HepG2 (cell line): ENCODE data around the gene OBSL1. TPM values are rescaled to one million over a fixed set of nuclear protein-coding genes. Genes with fewer than 3 reads are reported as not detected.

Experiments
- ATF3 ChIP-seq: sonication (generic); formaldehyde crosslinking; IDR thresholded peaks from 2 replicates; pipeline ENCODE4 v1.4.0; 2020; ENCODE audit warnings: missing genetic modification reagents
- FOXA3 ChIP-seq: IDR thresholded peaks from 2 replicates; pipeline ENCODE4 v1.6.1; 2016; ENCODE audit warnings: missing genetic modification reagents, missing compliant biosample characterization
- FOXO1 ChIP-seq: sonication (generic); formaldehyde crosslinking; IDR thresholded peaks from 2 replicates; pipeline ENCODE4 v1.4.0; 2020; ENCODE audit warnings: missing genetic modification reagents
- GABPA ChIP-seq, 2 experiments: IDR thresholded peaks; 2 replicates each; pipeline ENCODE4 v1.6.1; 2011 to 2016; ENCODE audit warnings: low read depth in 2 of 2, low read length in 1 of 2, missing biosample characterization in 1 of 2, missing genetic modification characterization in 1 of 2
- GZF1 ChIP-seq: sonication (generic); formaldehyde crosslinking; IDR thresholded peaks from 2 replicates; pipeline ENCODE4 v1.5.1; 2020; ENCODE audit warnings: mild to moderate bottlenecking, missing genetic modification reagents
- NR2C2 ChIP-seq: sonication (generic); formaldehyde crosslinking; IDR thresholded peaks from 2 replicates; pipeline ENCODE4 v1.4.0; 2020; ENCODE audit warnings: missing genetic modification reagents, mild to moderate bottlenecking, moderate library complexity, borderline replicate concordance
- PHB2 ChIP-seq: fragments of 450-650 bp; IDR thresholded peaks from 2 replicates; pipeline ENCODE4 v1.6.1; 2018; ENCODE audit not compliant: partially characterized antibody
- RBM22 ChIP-seq: fragments of 200-400 bp; formaldehyde crosslinking; optimal IDR thresholded peaks from 2 replicates; pipeline ENCODE3; 2017; ENCODE audit warnings: mild to moderate bottlenecking, low read length, moderate library complexity
- SALL2 ChIP-seq: sonication (generic); formaldehyde crosslinking; IDR thresholded peaks from 2 replicates; pipeline ENCODE4 v1.8.1; 2023; ENCODE audit warnings: mild to moderate bottlenecking, missing genetic modification reagents, inconsistent platforms
- SOX5 ChIP-seq: IDR thresholded peaks from 2 replicates; pipeline ENCODE4 v1.6.1; 2016; ENCODE audit warnings: borderline replicate concordance
- SP5 ChIP-seq: IDR thresholded peaks from 2 replicates; pipeline ENCODE4 v1.6.1; 2016; ENCODE audit warnings: low read depth, borderline replicate concordance
- TOE1 ChIP-seq: sonication (generic); formaldehyde crosslinking; IDR thresholded peaks from 2 replicates; pipeline ENCODE4 v1.4.0; 2020; ENCODE audit warnings: mild to moderate bottlenecking, missing genetic modification reagents
- TP53 ChIP-seq: sonication (generic); formaldehyde crosslinking; conservative IDR thresholded peaks from 2 replicates; pipeline ENCODE4 v1.4.0; 2020; ENCODE audit warnings: missing genetic modification reagents
- U2AF1 ChIP-seq: fragments of 200-400 bp; formaldehyde crosslinking; optimal IDR thresholded peaks from 2 replicates; pipeline ENCODE3; 2017; ENCODE audit warnings: mild to moderate bottlenecking, low read depth, low read length
- ZNF143 ChIP-seq: sonication (generic); formaldehyde crosslinking; IDR thresholded peaks from 2 replicates; pipeline ENCODE4 v1.4.0; 2020; ENCODE audit warnings: missing genetic modification reagents
- ZNF343 ChIP-seq: sonication (generic); formaldehyde crosslinking; IDR thresholded peaks from 2 replicates; pipeline ENCODE4 v1.4.0; 2020; ENCODE audit warnings: mild to moderate bottlenecking, missing genetic modification reagents
- ZNF512B ChIP-seq: sonication (generic); formaldehyde crosslinking; IDR thresholded peaks from 2 replicates; pipeline ENCODE4 v1.5.1; 2020; ENCODE audit warnings: missing genetic modification reagents, mild to moderate bottlenecking, borderline replicate concordance
- ZNF598 ChIP-seq: sonication (generic); formaldehyde crosslinking; IDR thresholded peaks from 2 replicates; pipeline ENCODE4 v1.5.1; 2020; ENCODE audit warnings: mild to moderate bottlenecking, missing genetic modification reagents, borderline replicate concordance
- ZNF687 ChIP-seq: sonication (generic); formaldehyde crosslinking; IDR thresholded peaks from 2 replicates; pipeline ENCODE4 v1.5.1; 2020; ENCODE audit warnings: mild to moderate bottlenecking, missing genetic modification reagents, moderate library complexity
- ZNF816 ChIP-seq: sonication (generic); formaldehyde crosslinking; IDR thresholded peaks from 2 replicates; pipeline ENCODE4 v1.8.0; 2022; ENCODE audit warnings: missing genetic modification reagents, mild to moderate bottlenecking, borderline replicate concordance
- polyA plus RNA-seq, 8 experiments: library from polyadenylated mRNA; depleted of rRNA in 3 of 8; stranded (reverse) in 7 of 8; unstranded in 1 of 8; fragments of >200 nt; fragmentation: Illumina TruSeq in 4 of 8; extraction: Trizol in 4 of 8; gene quantifications; 2 replicates each; pipeline versions ENCODE4 v1.2.1 to v1.2.3, GENCODE V29; 2011 to 2016; ENCODE audit warnings: low read depth in 4 of 8, missing spikeins in 1 of 8, mixed read lengths in 1 of 8; ENCODE audit not compliant: insufficient read depth in 1 of 8
- total RNA-seq, 5 experiments: library from RNA; depleted of rRNA; stranded (reverse); fragments of >200 nt; fragmentation: Illumina TruSeq; extraction: Trizol; gene quantifications; 2 replicates each; pipeline ENCODE4 v1.2.3, GENCODE V29; 2016; ENCODE audit warnings: low read depth in 1 of 5

Gene OBSL1
- total and polyA plus RNA-seq, 2 of the 13 experiments (the other 11 are each of a cell fraction or from before 2014, with no cell fraction given), result 86.7 to 218 TPM

- TF ChIP-seq PHB2 (no peak), NR2C2 (CRISPR knock-in tag) (peak; percentile 58; the same call in 1 of the 2 replicates), SOX5 (CRISPR knock-in tag) (peak; percentile 95), TP53 (0 out of 2 replicates have a peak, but pooled peaks have one; percentile 21), ZNF816 (peak; percentile 96), ZNF512B (CRISPR knock-in tag) (no peak), SP5 (peak; percentile 77), RBM22 (no peak), U2AF1 (no peak), ZNF143 (CRISPR knock-in tag) (peak; percentile 51; the same call in 1 of the 2 replicates), TOE1 (0 out of 2 replicates have a peak, but pooled peaks have one; percentile 42), ZNF343 (CRISPR knock-in tag) (peak; percentile 93), GABPA (IDR thresholded peaks at IDR 0.05; ENCODE audit: low read depth, low read length) (no peak), GABPA (CRISPR knock-in tag; IDR thresholded peaks at IDR 0.05; ENCODE audit: low read depth) (peak; percentile 81), ZNF687 (peak; percentile 98), ATF3 (CRISPR knock-in tag) (0 out of 2 replicates have a peak, but pooled peaks have one; percentile 9), FOXO1 (peak; percentile 97), FOXA3 (CRISPR knock-in tag) (peak; percentile 99), GZF1 (CRISPR knock-in tag) (peak; percentile 94), ZNF598 (peak; percentile 91; the same call in 1 of the 2 replicates), SALL2 (CRISPR knock-in tag) (no peak)
Observed at GRCh38 chr2:219576505-219577388, 5.4 kb upstream of the OBSL1 start (continued).
